ENCODE measurements around the gene LCE1A.

- TF ChIP-seq CTCF (IDR thresholded peaks at IDR 0.05) (no peak), ZFX (IDR thresholded peaks at IDR 0.05; ENCODE audit: borderline replicate concordance) (no peak)
Measured at GRCh38 chr1:152824964-152825363, 2.3 kb upstream of the LCE1A start.

All from 22Rv1 (cell line).